Fibroblast of skin of right biceps (primary cell): ENCODE data around the gene CD58.
A peak's percentile ranks its signal among the peaks of the same experiment; 100 is the strongest.

Experiments
- DNase-seq: peaks from one replicate; pipeline ENCODE4 v3.0.0-alpha.2; 2013

CD58 gene

GRCh38 chr1:116491700-116492357, 79.0 kb downstream of the CD58 start:
- no peak for DNase-seq

- no peak for DNase-seq
Measured at GRCh38 chr1:116490588-116490987, 80.2 kb downstream of the CD58 start.

- no peak for DNase-seq
Measured at GRCh38 chr1:116489231-116489697, 81.6 kb downstream of the CD58 start.

- no peak for DNase-seq
Measured at GRCh38 chr1:116488071-116488470, 82.8 kb downstream of the CD58 start.

GRCh38 chr1:116487583-116487982, 83.2 kb downstream of the CD58 start:
- DNase-seq = no peak

- DNase-seq = peak; percentile 36
Measured at GRCh38 chr1:116487031-116487430, 83.8 kb downstream of the CD58 start.

GRCh38 chr1:116486424-116486823, 84.4 kb downstream of the CD58 start:
- peak; percentile 80 for DNase-seq

GRCh38 chr1:116485976-116486375, 84.8 kb downstream of the CD58 start:
- DNase-seq = no peak

GRCh38 chr1:116485071-116485735, 85.6 kb downstream of the CD58 start:
- DNase-seq = peak; percentile 80

GRCh38 chr1:116483481-116484309, 87.1 kb downstream of the CD58 start:
- DNase-seq = no peak

- no peak for DNase-seq
Measured at GRCh38 chr1:116482490-116482889, 88.3 kb downstream of the CD58 start.

- DNase-seq = no peak
Measured at GRCh38 chr1:116481934-116482333, 88.9 kb downstream of the CD58 start.

GRCh38 chr1:116478621-116479020, 92.2 kb downstream of the CD58 start:
- no peak for DNase-seq

- no peak for DNase-seq
Measured at GRCh38 chr1:116477429-116477828, 93.4 kb downstream of the CD58 start.

GRCh38 chr1:116476321-116476720, 94.5 kb downstream of the CD58 start:
- DNase-seq = no peak

- DNase-seq = no peak
Measured at GRCh38 chr1:116475850-116476218, 95.0 kb downstream of the CD58 start.

- DNase-seq = no peak
Measured at GRCh38 chr1:116474921-116475849, 95.6 kb downstream of the CD58 start.

- DNase-seq = no peak
Measured at GRCh38 chr1:116472431-116472961, 98.3 kb downstream of the CD58 start.

GRCh38 chr1:116471241-116471640, 99.6 kb downstream of the CD58 start:
- DNase-seq = no peak

GRCh38 chr1:116470671-116471070, 100.2 kb downstream of the CD58 start:
- no peak for DNase-seq

- no peak for DNase-seq
Measured at GRCh38 chr1:116466810-116467557, 103.8 kb downstream of the CD58 start.
